GM19099 (cell line): ENCODE data around the gene HAGH.

Experiments used
- POLR2A ChIP-seq: IDR thresholded peaks from 3 replicates; pipeline ENCODE4 v1.6.1; 2011; ENCODE audit warnings: low read depth; ENCODE audit not compliant: insufficient read length; ENCODE audit errors: extremely low read depth

Gene HAGH

DNA sequence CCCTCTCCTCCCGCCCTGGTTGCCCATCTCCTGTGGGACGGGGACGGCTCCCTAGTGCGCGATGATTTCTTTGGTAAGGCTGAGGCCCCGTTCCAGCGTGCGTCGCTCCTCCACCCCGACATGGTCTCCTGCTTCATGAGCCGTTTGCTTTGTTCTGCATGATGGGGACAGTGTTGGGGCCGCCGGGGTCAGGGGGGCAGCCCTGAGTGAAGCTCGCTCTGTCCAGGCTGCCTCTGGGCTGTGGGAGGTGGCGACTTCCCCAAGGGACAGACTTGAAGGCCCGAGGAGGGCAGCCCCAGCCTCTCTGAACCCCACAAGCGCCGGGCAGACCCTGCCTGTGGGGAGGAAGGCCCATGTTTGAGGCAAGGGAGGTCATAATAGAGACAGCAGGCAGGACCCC lies 67.7 kb downstream of the HAGH start:
- no peak for TF ChIP-seq POLR2A

- no peak for TF ChIP-seq POLR2A
Measured at GRCh38 chr16:1757714-1758461, 68.7 kb downstream of the HAGH start.
